Smooth muscle cell (in vitro differentiated cells): ENCODE measurements around the gene ESR2. TPM values are rescaled to one million over a fixed set of nuclear protein-coding genes. Genes with fewer than 3 reads are reported as not detected.
"Not testable (repeated sequence)": the region's sequence is repeated elsewhere in the genome, so short reads cannot be mapped to it uniquely, and the experiment has no call there.

Source experiments
- DNase-seq: peaks from one replicate; lab custom pipeline; 2025; ENCODE audit not compliant: unreplicated experiment; lab: John Stamatoyannopoulos, UW
- H2AFZ ChIP-seq: fragments of 200-600 bp; sonication (generic); 2 replicates; pipeline ENCODE4 v1.6.0; 2016; ENCODE audit warnings: antibody characterized with exemption, low read depth, mild to moderate bottlenecking
- H3F3A ChIP-seq: fragments of 200-600 bp; sonication (generic); 2 replicates; pipeline ENCODE4 v1.6.0; 2017; ENCODE audit warnings: antibody characterized with exemption, low read depth
- H3K27ac ChIP-seq: fragments of 200-600 bp; sonication (generic); 2 replicates; pipeline ENCODE4 v1.5.1; 2016; ENCODE audit warnings: low read depth, mild to moderate bottlenecking
- H3K27me3 ChIP-seq: fragments of 200-600 bp; sonication (generic); 2 replicates; pipeline ENCODE4 v1.6.1; 2016; ENCODE audit warnings: low read depth, mild to moderate bottlenecking
- H3K36me3 ChIP-seq: fragments of 200-600 bp; sonication (generic); 2 replicates; pipeline ENCODE4 v1.5.1; 2016; ENCODE audit warnings: low read depth
- H3K4me1 ChIP-seq: fragments of 200-600 bp; sonication (generic); 2 replicates; pipeline ENCODE4 v1.5.1; 2016; ENCODE audit warnings: low read depth
- H3K4me2 ChIP-seq: fragments of 200-600 bp; sonication (generic); 2 replicates; pipeline ENCODE4 v1.6.0; 2016; ENCODE audit warnings: mild to moderate bottlenecking
- H3K4me3 ChIP-seq: fragments of 200-600 bp; sonication (generic); 2 replicates; pipeline ENCODE4 v1.5.1; 2016; ENCODE audit warnings: mild to moderate bottlenecking
- H3K79me2 ChIP-seq: fragments of 200-600 bp; sonication (generic); 2 replicates; pipeline ENCODE4 v1.6.0; 2016; ENCODE audit warnings: low read depth, mild to moderate bottlenecking
- H3K9ac ChIP-seq: fragments of 200-600 bp; sonication (generic); 2 replicates; pipeline ENCODE4 v1.6.0; 2016; ENCODE audit warnings: low read depth
- H3K9me3 ChIP-seq: fragments of 200-600 bp; sonication (generic); replicated peaks from 2 replicates; pipeline ENCODE4 v1.5.1; 2016; ENCODE audit warnings: low read depth
- H4K20me1 ChIP-seq: fragments of 200-600 bp; sonication (generic); 2 replicates; pipeline ENCODE4 v1.6.0; 2016; ENCODE audit warnings: low read depth
- WGBS: methylation state at CpG from one replicate; pipeline ENCODE4 v1.1.7; 2016; ENCODE audit warnings: low lambda C conversion rate; 5-methylcytosine and 5-hydroxymethylcytosine counted together
- polyA plus RNA-seq: library from polyadenylated mRNA; unstranded; fragments of >200 nt; fragmentation: Nextera tagmentation; extraction: Ambion mirVana; gene quantifications from 2 replicates; pipeline ENCODE4 v1.2.1, GENCODE V29; 2016
- total RNA-seq: library from RNA; depleted of rRNA; stranded (reverse); fragments of >200 nt; gene quantifications from 2 replicates; pipeline ENCODE4 v1.2.3, GENCODE V29; 2014
- TF ChIP-seq, protein P1 (sequence below): fragments of 200-600 bp; sonication (generic); IDR thresholded peaks from 2 replicates; pipeline ENCODE4 v1.5.1; 2017; ENCODE audit warnings: borderline replicate concordance, mild to moderate bottlenecking, antibody characterized with exemption; ENCODE audit not compliant: insufficient read depth, poor library complexity, severe bottlenecking

The ESR2 gene
- total and polyA plus RNA-seq, 2 experiments from 2014 or later = not detected

DNA sequence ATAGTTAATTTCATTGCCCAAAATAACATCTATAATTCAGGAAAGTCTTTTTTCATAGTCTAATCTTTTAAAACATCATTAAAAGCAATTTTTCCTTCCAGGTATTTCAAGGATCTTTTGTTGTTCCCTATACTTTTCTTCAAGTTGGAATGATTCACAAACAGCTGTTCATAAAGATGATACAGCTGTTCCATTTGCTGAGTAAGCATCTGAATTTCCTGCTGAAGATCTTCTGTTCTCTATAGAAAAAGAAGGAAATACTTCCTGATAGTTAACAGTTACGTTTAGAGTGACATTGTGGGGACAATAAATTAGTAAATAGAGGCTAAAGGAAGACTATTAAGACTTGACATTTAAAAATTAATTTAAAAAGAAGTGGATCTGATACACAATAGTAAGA lies 30.3 kb upstream of the ESR2 start:
- Histone ChIP-seq H3K79me2 (no peaks in the 10 kb centered on the region), H3K9ac (no peak overlapping the region), H4K20me1 (no peaks in the 10 kb centered on the region), H3K27me3 (no peaks in the 10 kb centered on the region), H3K27ac (peak overlapping the region; percentile 72), H3K9me3 (no peaks in the 10 kb centered on the region), H3F3A (no peaks in the 10 kb centered on the region), H3K4me1 (no peaks in the 10 kb centered on the region), H3K4me2 (no peak overlapping the region), H3K36me3 (no peaks in the 10 kb centered on the region), H2AFZ (no peak overlapping the region), H3K4me3 (no peak overlapping the region)
- no peak for DNase-seq
- WGBS = 34% methylated on average over 1 of the region's 1 CpG
- TF ChIP-seq, protein P1, sequence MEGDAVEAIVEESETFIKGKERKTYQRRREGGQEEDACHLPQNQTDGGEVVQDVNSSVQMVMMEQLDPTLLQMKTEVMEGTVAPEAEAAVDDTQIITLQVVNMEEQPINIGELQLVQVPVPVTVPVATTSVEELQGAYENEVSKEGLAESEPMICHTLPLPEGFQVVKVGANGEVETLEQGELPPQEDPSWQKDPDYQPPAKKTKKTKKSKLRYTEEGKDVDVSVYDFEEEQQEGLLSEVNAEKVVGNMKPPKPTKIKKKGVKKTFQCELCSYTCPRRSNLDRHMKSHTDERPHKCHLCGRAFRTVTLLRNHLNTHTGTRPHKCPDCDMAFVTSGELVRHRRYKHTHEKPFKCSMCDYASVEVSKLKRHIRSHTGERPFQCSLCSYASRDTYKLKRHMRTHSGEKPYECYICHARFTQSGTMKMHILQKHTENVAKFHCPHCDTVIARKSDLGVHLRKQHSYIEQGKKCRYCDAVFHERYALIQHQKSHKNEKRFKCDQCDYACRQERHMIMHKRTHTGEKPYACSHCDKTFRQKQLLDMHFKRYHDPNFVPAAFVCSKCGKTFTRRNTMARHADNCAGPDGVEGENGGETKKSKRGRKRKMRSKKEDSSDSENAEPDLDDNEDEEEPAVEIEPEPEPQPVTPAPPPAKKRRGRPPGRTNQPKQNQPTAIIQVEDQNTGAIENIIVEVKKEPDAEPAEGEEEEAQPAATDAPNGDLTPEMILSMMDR = no peak

DNA sequence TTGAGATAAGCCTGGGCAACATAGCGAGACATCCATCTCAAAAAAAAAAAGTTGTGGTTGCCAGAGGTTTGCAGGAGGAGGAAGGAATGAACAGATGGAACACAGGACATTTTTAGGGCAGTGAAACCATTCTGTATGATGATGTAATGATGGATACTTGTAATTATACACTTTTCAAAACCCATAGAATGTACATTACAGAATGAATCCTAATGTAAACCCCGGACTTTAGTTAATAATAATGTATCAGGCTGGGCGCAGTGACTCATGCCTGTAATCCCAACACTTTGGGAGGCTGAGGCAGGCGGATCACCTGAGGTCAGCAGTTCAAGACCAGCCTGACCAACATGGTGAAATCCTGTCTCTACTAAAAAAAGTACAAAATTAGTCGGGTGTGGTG lies 26.2 kb upstream of the ESR2 start:
- WGBS = 78% methylated on average over 5 of the region's 5 CpGs
- DNase-seq, H3K4me1 ChIP-seq, H4K20me1 ChIP-seq, H3K4me2 ChIP-seq, H3K27ac ChIP-seq, H2AFZ ChIP-seq, H3K9ac ChIP-seq, H3F3A ChIP-seq, H3K27me3 ChIP-seq, H3K4me3 ChIP-seq, H3K79me2 ChIP-seq, H3K36me3 ChIP-seq, H3K9me3 ChIP-seq: not testable (repeated sequence)

DNA sequence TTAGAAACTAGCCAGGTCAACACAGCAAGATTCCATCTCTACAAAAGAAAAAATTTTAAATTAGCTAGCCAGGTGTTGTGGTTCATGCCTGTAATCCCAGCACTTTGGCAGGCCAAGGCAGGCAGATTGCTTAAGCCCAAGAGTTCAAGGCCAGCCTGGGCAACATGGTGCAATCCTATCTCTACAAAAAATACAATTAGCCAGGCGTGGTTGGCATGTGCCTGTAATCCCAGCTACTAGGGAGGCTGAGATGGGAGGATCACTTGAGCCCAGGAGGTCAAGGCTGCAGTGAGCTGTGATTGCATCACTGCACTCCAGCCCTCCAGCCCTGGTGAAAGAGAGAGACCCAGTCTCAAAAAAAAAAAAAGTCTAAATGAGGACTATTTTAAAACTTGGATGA lies 24.5 kb upstream of the ESR2 start:
- not testable (repeated sequence) for H3K9ac ChIP-seq, H3K27me3 ChIP-seq, H3K4me1 ChIP-seq, H3F3A ChIP-seq, H3K36me3 ChIP-seq, H4K20me1 ChIP-seq, H3K4me3 ChIP-seq, H3K4me2 ChIP-seq, H2AFZ ChIP-seq, DNase-seq, H3K79me2 ChIP-seq, H3K27ac ChIP-seq, H3K9me3 ChIP-seq
- WGBS = 91% methylated on average over 1 of the region's 1 CpG

DNA sequence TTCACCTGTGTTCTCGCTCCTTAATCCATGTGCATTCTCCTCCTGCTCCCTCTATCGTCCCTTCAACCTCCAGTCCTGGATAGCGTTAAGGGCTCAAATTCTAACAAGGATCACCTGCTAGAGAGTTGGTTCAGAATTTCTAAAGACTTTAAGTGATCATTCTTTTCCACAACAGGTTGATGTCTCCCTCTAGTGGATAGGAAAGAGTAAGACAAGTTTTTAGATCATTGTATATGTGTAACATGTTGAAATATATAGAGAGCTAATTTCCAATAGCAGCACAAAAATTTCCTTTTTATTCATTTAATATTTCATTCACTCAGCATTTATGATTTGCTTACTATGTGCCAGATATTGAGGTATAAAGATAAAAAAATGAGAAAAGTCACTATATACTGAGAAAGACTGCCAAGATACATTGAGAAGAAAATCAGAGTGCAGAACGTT lies 9.3 kb upstream of the ESR2 start:
- TF ChIP-seq, protein P1 = peak; percentile 77
- H3K36me3 ChIP-seq = no peaks in the 10 kb centered on the region
- H4K20me1 ChIP-seq = no peaks in the 10 kb centered on the region
- no peak overlapping the region for H3K9ac ChIP-seq
- H3K27me3 ChIP-seq = no peaks in the 10 kb centered on the region
- WGBS = 32% methylated on average over 4 of the region's 4 CpGs
- H3F3A ChIP-seq = no peaks in the 10 kb centered on the region
- no peak overlapping the region for H3K4me3 ChIP-seq
- no peak overlapping the region for H3K4me2 ChIP-seq
- no peaks in the 10 kb centered on the region for H3K79me2 ChIP-seq
- no peak for DNase-seq
- no peaks in the 10 kb centered on the region for H3K9me3 ChIP-seq
- H3K4me1 ChIP-seq = no peaks in the 10 kb centered on the region
- H2AFZ ChIP-seq = no peak overlapping the region
- H3K27ac ChIP-seq = no peak overlapping the region

DNA sequence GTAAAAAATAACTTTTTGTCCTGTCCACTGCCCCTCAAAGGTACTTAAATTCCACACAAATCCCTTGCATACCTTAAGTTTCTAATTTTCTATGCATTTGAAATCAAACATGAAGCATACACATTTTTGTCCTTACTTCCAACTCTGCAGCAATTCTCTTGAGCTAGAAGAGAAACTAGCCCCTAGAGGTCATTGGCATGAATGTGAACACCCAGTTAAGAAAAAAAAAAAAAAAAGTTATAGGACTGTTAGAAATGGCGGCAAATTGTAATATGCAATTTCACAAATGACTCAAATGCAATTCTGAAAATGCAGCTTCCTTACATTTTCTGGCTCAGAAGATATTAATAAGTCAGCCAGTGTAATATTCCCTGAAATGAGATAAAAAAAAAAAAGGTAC lies 4.6 kb upstream of the ESR2 start:
- Histone ChIP-seq H3K36me3 (no peaks in the 10 kb centered on the region), H2AFZ (no peak overlapping the region), H3K4me3 (no peak overlapping the region), H3K4me1 (peaks cover 7% of the 10 kb centered on the region), H3F3A (no peaks in the 10 kb centered on the region), H3K27ac (no peak overlapping the region), H3K9ac (no peak overlapping the region), H3K9me3 (no peaks in the 10 kb centered on the region), H3K27me3 (peaks cover 40% of the 10 kb centered on the region), H4K20me1 (no peaks in the 10 kb centered on the region), H3K79me2 (no peaks in the 10 kb centered on the region), H3K4me2 (no peak overlapping the region)
- TF ChIP-seq, protein P1 = no peak
- no peak for DNase-seq
- WGBS = 91% methylated on average over 1 of the region's 1 CpG
